AG09319 (cell line): ENCODE data around the gene ZBTB2.

Experiments
- DNase-seq: peaks from one replicate; pipeline ENCODE4 v3.0.0-alpha.2; 2010; ENCODE audit warnings: low read depth; ENCODE audit errors: extremely low read depth
- TF ChIP-seq, protein P1 (sequence below): IDR thresholded peaks from 2 replicates; pipeline ENCODE4 v1.5.1; 2011; ENCODE audit warnings: low read depth, mild to moderate bottlenecking, inconsistent platforms, low read length, moderate library complexity

The ZBTB2 gene

GRCh38 chr6:151414641-151415260 lies 23.4 kb upstream of the ZBTB2 start:
- TF ChIP-seq, protein P1, sequence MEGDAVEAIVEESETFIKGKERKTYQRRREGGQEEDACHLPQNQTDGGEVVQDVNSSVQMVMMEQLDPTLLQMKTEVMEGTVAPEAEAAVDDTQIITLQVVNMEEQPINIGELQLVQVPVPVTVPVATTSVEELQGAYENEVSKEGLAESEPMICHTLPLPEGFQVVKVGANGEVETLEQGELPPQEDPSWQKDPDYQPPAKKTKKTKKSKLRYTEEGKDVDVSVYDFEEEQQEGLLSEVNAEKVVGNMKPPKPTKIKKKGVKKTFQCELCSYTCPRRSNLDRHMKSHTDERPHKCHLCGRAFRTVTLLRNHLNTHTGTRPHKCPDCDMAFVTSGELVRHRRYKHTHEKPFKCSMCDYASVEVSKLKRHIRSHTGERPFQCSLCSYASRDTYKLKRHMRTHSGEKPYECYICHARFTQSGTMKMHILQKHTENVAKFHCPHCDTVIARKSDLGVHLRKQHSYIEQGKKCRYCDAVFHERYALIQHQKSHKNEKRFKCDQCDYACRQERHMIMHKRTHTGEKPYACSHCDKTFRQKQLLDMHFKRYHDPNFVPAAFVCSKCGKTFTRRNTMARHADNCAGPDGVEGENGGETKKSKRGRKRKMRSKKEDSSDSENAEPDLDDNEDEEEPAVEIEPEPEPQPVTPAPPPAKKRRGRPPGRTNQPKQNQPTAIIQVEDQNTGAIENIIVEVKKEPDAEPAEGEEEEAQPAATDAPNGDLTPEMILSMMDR = no peak
- DNase-seq = no peak

GRCh38 chr6:151413372-151414145 lies 22.2 kb upstream of the ZBTB2 start:
- TF ChIP-seq, protein P1 = no peak
- no peak for DNase-seq

DNA sequence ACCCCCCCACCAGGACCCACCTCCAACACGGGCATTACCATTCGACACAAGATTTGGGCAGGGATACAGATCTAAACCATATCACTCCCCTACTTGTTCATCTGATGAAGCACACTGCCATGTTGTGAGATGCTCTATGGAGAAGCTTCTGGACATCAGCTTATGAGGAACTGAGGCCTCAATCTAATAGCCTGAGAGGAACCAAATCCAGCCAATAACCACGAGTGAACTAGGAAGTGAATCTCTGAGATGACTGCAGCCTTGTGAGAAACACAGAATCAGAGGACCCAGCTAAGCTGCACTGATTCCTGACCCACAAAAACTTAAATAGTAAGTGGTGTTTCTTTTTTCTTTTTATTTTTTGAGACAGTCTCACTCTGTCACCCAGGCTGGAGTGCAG lies 21.6 kb upstream of the ZBTB2 start:
- no peak for DNase-seq

DNA sequence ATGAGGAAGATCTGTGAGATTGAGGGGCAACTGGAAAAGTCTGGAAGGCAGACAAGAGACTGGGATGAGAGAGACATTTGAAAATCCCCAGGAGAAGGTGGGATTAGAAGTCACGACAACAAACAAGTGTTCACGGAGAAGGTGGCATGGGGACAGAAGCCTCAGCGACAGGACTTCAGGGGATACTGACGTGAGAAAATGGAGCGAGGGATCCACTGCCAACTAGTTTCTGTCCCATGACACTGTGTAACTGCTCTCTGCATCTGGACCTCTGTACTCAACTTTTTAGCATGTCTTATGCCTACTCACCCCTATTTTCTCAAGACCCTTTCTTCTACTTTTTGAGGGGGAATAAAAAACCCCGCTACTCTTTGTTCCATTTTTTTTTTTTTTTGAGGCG lies 18.3 kb upstream of the ZBTB2 start:
- TF ChIP-seq, protein P1 = no peak
- DNase-seq = no peak

More for the DNA sequence above, 21.6 kb upstream of the ZBTB2 start:
- TF ChIP-seq, protein P1 = no peak

DNA sequence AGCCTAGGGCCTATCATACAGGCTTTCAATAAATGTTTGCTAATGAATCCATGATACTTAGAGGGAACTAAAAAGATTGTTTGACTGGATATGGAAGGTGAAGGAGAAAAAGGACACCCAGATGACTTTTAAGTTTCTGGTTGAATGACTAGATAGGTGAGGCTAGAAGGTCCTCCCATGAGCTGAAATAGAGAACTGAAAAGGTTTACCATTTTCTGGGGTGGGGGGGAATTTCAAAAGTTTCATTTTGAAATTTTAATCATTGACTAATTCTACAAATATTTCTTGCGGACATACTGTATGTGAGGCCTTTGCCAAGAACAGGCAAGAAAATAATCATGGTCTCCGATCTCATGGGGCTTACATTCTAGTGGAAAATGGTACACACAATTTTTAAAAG lies 17.9 kb upstream of the ZBTB2 start:
- TF ChIP-seq, protein P1 = no peak

GRCh38 chr6:151408858-151409257 lies 17.5 kb upstream of the ZBTB2 start:
- DNase-seq = no peak
- TF ChIP-seq, protein P1 = no peak

More for the DNA sequence above, 17.9 kb upstream of the ZBTB2 start:
- DNase-seq = no peak

DNA sequence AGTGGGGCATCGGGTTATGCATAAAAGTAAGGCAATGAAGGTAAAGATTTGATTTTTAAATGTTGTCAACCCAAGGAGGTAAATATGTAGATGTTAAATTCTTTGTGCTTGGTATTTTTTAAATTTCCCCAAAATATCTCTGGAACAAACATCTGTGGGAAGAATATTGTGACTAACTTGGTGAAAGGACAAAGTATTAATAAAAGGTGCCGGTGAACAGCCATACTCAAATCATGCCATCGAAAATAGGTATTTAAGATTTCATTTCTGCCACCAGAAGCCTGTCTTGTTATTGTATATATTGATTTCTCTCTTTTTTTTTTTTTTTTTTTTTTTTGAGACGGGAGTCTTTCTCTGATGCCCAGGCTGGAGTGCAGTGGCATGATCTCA lies 12.6 kb upstream of the ZBTB2 start:
- TF ChIP-seq, protein P1 = no peak
- DNase-seq = no peak
